Naive thymus-derived CD4-positive, alpha-beta T cell (primary cell): ENCODE data around the gene CYP2W1. TPM values are rescaled to one million over a fixed set of nuclear protein-coding genes. Genes with fewer than 3 reads are reported as not detected.

ENCODE experiments used
- ATAC-seq: fragments of 150-1000 bp; cut with Tn5 transposase; 2 replicates; pipeline ENCODE4 v1.10.0; 2021; ENCODE audit warnings: mild to moderate bottlenecking, moderate library complexity
- CTCF ChIA-PET: fragments of 350-600 bp; sonication (Branson Sonifier 250); formaldehyde crosslinking; loops from one replicate; lab custom pipeline; 2021; ENCODE audit warnings: antibody characterized with exemption; lab: Charles Lee
- POLR2A ChIA-PET: fragments of 350-600 bp; sonication (Branson Sonifier 250); formaldehyde crosslinking; loops from one replicate; lab custom pipeline; 2021; ENCODE audit warnings: antibody characterized with exemption, inconsistent platforms; lab: Charles Lee
- DNase-seq, 9 donors: peaks; one replicate each; pipeline versions ENCODE4 v3.0.0 to v3.0.0-alpha.2; 2020 to 2022; ENCODE audit warnings: mixed read lengths in 1 of 9
- H3K27ac ChIP-seq: one replicate; pipeline ENCODE4 v1.7.0; 2013; ENCODE audit warnings: mild to moderate bottlenecking, low read depth, low read length, moderate library complexity
- H3K27me3 ChIP-seq, 2 donors: one replicate each; pipeline ENCODE4 v1.7.0; 2013; ENCODE audit warnings: low read length in 2 of 2, mild to moderate bottlenecking in 2 of 2, moderate library complexity in 2 of 2; ENCODE audit not compliant: control insufficient read depth in 2 of 2, insufficient read depth in 2 of 2
- H3K36me3 ChIP-seq, 3 experiments: 1 replicate in 2 of 3; 2 replicates in 1 of 3; pipeline ENCODE4 v1.7.0; 2013; ENCODE audit warnings: low read length in 3 of 3, mild to moderate bottlenecking in 3 of 3, moderate library complexity in 1 of 3; ENCODE audit not compliant: insufficient read depth in 3 of 3, control insufficient read depth in 2 of 3
- H3K4me1 ChIP-seq, 2 donors: one replicate each; pipeline ENCODE4 v1.7.0; 2013; ENCODE audit warnings: low read length in 2 of 2, mild to moderate bottlenecking in 2 of 2, moderate library complexity in 1 of 2; ENCODE audit not compliant: control insufficient read depth in 2 of 2, insufficient read depth in 2 of 2
- H3K4me3 ChIP-seq: 2 replicates; pipeline ENCODE4 v1.7.0; 2013; ENCODE audit warnings: mild to moderate bottlenecking, low read length
- H3K9me3 ChIP-seq, 3 experiments: 1 replicate in 2 of 3; 2 replicates in 1 of 3; pipeline ENCODE4 v1.7.0; 2013; ENCODE audit warnings: low read length in 3 of 3; ENCODE audit not compliant: control insufficient read depth in 2 of 3
- H3K27ac Mint-ChIP-seq, 9 donors: one replicate each; pipeline ENCODE4 v1.8.0; 2020 to 2022; ENCODE audit warnings: mixed read lengths in 9 of 9, mild to moderate bottlenecking in 8 of 9, moderate library complexity in 5 of 9, inconsistent platforms in 2 of 9
- H3K27me3 Mint-ChIP-seq, 5 donors: one replicate each; pipeline ENCODE4 v1.8.0; 2021 to 2022; ENCODE audit warnings: mixed read lengths in 5 of 5, mild to moderate bottlenecking in 1 of 5
- H3K36me3 Mint-ChIP-seq, 5 donors: one replicate each; pipeline ENCODE4 v1.8.0; 2020 to 2022; ENCODE audit warnings: mixed read lengths in 5 of 5, mild to moderate bottlenecking in 3 of 5, inconsistent platforms in 1 of 5
- H3K4me1 Mint-ChIP-seq, 7 donors: one replicate each; pipeline ENCODE4 v1.8.0; 2020 to 2022; ENCODE audit warnings: mixed read lengths in 7 of 7, mild to moderate bottlenecking in 3 of 7, inconsistent platforms in 1 of 7
- H3K4me3 Mint-ChIP-seq, 10 donors: one replicate each; pipeline ENCODE4 v1.8.0; 2020 to 2022; ENCODE audit warnings: mild to moderate bottlenecking in 10 of 10, mixed read lengths in 10 of 10, moderate library complexity in 6 of 10, inconsistent platforms in 2 of 10
- H3K9me3 Mint-ChIP-seq, 11 donors: one replicate each; pipeline ENCODE4 v1.8.0; 2020 to 2022; ENCODE audit warnings: mixed read lengths in 11 of 11, mild to moderate bottlenecking in 4 of 11, inconsistent platforms in 1 of 11, moderate library complexity in 1 of 11
- intact Hi-C, 2 donors: fragments of 100-400 bp; cut with micrococcal nuclease; formaldehyde crosslinking; loops; one replicate each; pipeline ENCODE4 v1.15.1; 2023
- polyA plus RNA-seq, 2 donors: library from polyadenylated mRNA; unstranded; fragments of 300-500 nt; fragmentation: Illumina TruSeq; gene quantifications; one replicate each; pipeline ENCODE4 v1.2.3, GENCODE V29; 2021
- total RNA-seq, 6 experiments: library from RNA in 5 of 6; stranded (reverse) in 5 of 6; gene quantifications; 1 replicate in 5 of 6; 2 replicates in 1 of 6; pipeline ENCODE4 v1.2.3 and lab custom pipeline; 2021 to 2026

Gene CYP2W1
- total and polyA plus RNA-seq, 7 experiments from 2014 or later = not detected

DNA sequence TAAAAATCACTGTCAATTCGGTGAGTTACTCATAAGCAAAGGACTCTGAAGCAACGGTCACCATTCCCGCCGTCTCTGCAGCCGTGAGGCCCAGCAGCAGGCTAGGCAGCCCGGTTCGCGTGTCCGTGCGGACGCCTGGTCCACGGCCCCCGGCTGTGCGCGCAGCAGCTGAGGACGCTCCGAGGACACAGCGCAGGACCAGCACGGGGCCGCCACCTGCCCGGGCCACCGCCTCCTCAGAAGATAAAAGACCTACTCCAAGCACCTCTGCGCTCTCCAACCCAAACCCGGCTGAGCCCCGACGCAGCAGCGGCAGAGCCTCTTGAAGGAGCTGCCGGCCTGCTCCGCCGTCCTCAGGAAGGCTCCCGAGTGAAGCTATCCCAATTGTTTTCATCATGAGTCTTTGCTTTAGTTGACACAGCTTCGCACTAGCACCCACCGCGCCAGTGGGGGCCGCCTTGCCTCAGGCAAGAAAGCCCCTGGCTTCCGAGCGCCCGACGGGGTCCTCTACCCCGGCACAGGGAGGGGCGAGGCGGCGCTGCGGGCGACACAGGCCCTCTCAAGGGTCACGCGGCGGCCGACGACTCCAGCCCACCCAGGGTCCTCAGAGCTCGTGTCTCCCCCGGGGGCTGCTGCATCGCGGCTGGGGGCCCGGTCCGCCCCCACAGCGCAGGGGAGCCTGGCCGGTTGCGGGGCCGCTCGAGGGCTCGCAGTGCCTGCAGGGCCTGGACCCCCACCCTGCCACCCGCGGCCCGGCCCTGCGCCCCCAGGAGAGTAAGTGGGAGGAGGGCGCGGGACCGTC, 44.5 kb downstream of the CYP2W1 start:
- no peaks in the 10 kb centered on the region for H3K27me3 ChIP-seq
- H3K27ac Mint-ChIP-seq = peak overlapping the region in 8 of 9 donors; percentile 65 to 88 (median 77)
- peak overlapping the region; percentile 80 for H3K27ac ChIP-seq
- ATAC-seq = no peak
- H3K4me3 ChIP-seq = peak overlapping the region; percentile 64
- ChIA-PET POLR2A (interaction anchor here (0.6 to 5.4 kb wide), 5 partner anchors 17 to 59 kb away, joined by 3 to 32 read pairs (median 5); partner anchors contain the start of gene GPR146), CTCF (no interaction called here)
- intact Hi-C loops = loop anchor here (1.0 to 5.0 kb wide), 6 partner anchors 17 to 105 kb away; partner anchors contain the start of gene GPR146 (in 1 of the 2)
- H3K9me3 ChIP-seq = peaks cover 0 to 7% (median 0%) of the 10 kb centered on the region in 3 experiments
- H3K27me3 Mint-ChIP-seq = no peaks in the 10 kb centered on the region
- H3K36me3 Mint-ChIP-seq = peaks cover 3 to 20% (median 12%) of the 10 kb centered on the region in 5 donors
- H3K4me1 Mint-ChIP-seq = peaks cover 19 to 52% (median 38%) of the 10 kb centered on the region in 7 donors
- no peak for DNase-seq
- H3K4me1 ChIP-seq = peaks cover 12 to 15% of the 10 kb centered on the region in 2 donors
- H3K4me3 Mint-ChIP-seq = peak overlapping the region; percentile 69 to 85 (median 77)
- H3K36me3 ChIP-seq = peaks cover 0 to 17% (median 0%) of the 10 kb centered on the region in 3 experiments
- H3K9me3 Mint-ChIP-seq = peaks cover 0 to 8% (median under 1%) of the 10 kb centered on the region in 11 donors

DNA sequence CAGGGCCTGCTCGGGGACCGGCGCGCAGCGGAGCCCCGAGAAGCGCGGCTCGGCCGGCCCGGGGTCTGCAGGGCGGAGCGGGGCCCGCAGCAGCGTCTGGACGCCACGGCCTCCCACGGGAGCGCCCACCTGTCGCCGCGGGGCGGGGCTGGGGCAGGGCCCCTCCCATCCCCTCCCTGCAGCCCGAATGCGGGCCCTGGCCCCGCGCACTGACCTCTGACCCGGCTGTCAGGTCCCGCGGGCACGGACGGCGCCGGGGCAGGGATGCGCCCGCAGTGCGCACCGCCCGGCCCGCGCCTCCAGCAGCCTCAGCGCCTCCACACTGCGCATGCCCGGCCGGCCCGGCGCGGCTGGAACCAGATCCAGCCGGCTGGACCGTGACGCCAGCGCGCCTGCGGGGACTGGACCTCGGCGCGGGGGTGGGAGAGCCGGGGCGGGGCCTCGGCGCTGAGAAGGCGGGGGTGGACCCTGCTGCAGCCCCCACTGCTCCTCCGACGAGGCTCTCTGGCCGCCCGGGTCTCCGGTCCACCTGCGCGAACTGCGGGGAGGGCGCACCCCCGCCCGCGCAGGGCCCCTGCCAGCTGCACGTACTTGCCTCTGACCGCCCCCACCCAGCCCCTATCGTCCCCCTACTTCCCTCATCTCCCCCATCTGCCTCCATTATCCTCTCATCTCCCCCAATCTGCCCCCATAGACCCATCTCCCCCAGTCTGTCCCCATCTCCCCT, 45.2 kb downstream of the CYP2W1 start:
- H3K27ac Mint-ChIP-seq = peak overlapping the region in 7 of 9 donors; percentile 56 to 92 (median 86)
- CTCF ChIA-PET = no interaction called here
- no peaks in the 10 kb centered on the region for H3K27me3 Mint-ChIP-seq
- DNase-seq (peak; percentile 50 to 94 (median 81)), ATAC-seq (peak; percentile 83)
- peak overlapping the region; percentile 72 to 90 (median 80) for H3K4me3 Mint-ChIP-seq
- no peaks in the 10 kb centered on the region for H3K27me3 ChIP-seq
- H3K9me3 Mint-ChIP-seq = peaks cover 0 to 5% (median 0%) of the 10 kb centered on the region in 11 donors
- intact Hi-C loops = loop anchor here (1.0 to 5.0 kb wide), 6 partner anchors 16 to 106 kb away; partner anchors contain the start of gene GPR146 (in 1 of the 2)
- POLR2A ChIA-PET = interaction anchor here (0.6 to 5.4 kb wide), 8 partner anchors 16 to 60 kb away, joined by 3 to 32 read pairs (median 4); partner anchors contain the start of gene GPR146
- H3K4me1 ChIP-seq = peaks cover 20% of the 10 kb centered on the region in 2 donors
- H3K4me3 ChIP-seq = peak overlapping the region; percentile 64
- H3K9me3 ChIP-seq = no peaks in the 10 kb centered on the region
- peaks cover 0 to 17% (median 0%) of the 10 kb centered on the region in 3 experiments for H3K36me3 ChIP-seq
- peak overlapping the region; percentile 80 for H3K27ac ChIP-seq
- H3K36me3 Mint-ChIP-seq = peaks cover 3 to 14% (median 6%) of the 10 kb centered on the region in 5 donors
- H3K4me1 Mint-ChIP-seq = peaks cover 25 to 59% (median 44%) of the 10 kb centered on the region in 7 donors

DNA sequence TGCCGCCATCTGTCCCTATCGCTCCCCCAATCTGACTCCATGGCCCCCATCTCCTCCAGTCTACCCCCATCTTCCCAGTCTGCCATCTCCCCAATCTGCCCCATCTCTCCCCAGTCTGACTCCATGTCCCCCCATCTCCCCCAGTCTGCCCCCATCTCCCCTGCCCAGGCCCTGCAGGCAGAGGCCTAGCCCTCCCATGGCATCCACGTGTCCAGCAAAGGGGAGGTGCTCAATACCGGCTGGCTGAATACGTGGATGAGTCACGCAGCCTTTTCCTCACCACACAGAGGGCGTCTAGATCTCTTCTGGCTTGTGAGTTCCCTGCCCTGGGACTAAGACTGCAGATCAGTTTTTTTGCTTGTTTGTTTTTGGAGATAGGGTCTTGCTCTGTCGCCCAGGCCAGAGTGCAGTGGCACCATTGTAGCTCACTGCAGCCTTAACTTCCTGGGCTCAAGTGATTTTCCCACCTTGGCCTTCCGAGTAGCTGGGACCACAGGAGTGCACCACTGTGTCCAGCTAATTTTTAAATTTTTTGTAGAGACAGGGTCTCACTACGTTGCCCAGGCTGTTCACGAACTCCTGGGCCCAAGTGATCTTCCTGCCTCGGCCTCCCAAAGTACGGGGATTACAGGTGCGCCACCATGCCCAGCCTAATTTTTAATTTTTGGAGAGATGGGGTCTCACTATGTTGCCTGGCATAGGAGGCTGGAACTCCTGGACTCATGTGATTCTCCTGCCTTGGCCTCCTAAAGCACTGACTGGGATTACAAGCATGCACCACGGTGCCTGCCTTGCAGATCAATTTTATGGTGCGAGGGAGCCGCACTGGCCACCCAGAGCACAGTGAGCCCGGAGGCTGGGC, 46.0 kb downstream of the CYP2W1 start:
- ChIA-PET POLR2A (interaction anchor here (1.0 to 5.4 kb wide), 7 partner anchors 15 to 54 kb away, joined by 3 to 32 read pairs (median 5); partner anchors contain the start of genes COX19 and GPR146), CTCF (interaction anchor here (1.6 kb wide), 1 partner anchor 36 kb away, joined by 8 read pairs; no protein-coding TSS in a partner anchor)
- Histone ChIP-seq H3K27ac (peak overlapping the region; percentile 80), H3K4me3 (peak overlapping the region; percentile 64), H3K9me3 (no peaks in the 10 kb centered on the region), H3K36me3 (peaks cover 0 to 17% (median 0%) of the 10 kb centered on the region in 3 experiments), H3K4me1 (peaks cover 26 to 28% of the 10 kb centered on the region in 2 donors), H3K27me3 (no peaks in the 10 kb centered on the region)
- intact Hi-C loops = loop anchor here (1.0 to 5.0 kb wide), 6 partner anchors 15 to 107 kb away; partner anchors contain the start of gene GPR146 (in 1 of the 2)
- Mint-ChIP-seq H3K27me3 (no peaks in the 10 kb centered on the region), H3K4me1 (peaks cover 33 to 59% (median 52%) of the 10 kb centered on the region in 7 donors), H3K27ac (peak overlapping the region; percentile 22 to 92 (median 86)), H3K4me3 (peak overlapping the region; percentile 72 to 90 (median 80)), H3K9me3 (peaks cover 0 to 1% (median 0%) of the 10 kb centered on the region in 11 donors), H3K36me3 (peaks cover 0 to 8% (median 3%) of the 10 kb centered on the region in 5 donors)
- DNase-seq (peak in 4 of 9 donors; percentile 28 to 70 (median 38)), ATAC-seq (peak; percentile 79)

DNA sequence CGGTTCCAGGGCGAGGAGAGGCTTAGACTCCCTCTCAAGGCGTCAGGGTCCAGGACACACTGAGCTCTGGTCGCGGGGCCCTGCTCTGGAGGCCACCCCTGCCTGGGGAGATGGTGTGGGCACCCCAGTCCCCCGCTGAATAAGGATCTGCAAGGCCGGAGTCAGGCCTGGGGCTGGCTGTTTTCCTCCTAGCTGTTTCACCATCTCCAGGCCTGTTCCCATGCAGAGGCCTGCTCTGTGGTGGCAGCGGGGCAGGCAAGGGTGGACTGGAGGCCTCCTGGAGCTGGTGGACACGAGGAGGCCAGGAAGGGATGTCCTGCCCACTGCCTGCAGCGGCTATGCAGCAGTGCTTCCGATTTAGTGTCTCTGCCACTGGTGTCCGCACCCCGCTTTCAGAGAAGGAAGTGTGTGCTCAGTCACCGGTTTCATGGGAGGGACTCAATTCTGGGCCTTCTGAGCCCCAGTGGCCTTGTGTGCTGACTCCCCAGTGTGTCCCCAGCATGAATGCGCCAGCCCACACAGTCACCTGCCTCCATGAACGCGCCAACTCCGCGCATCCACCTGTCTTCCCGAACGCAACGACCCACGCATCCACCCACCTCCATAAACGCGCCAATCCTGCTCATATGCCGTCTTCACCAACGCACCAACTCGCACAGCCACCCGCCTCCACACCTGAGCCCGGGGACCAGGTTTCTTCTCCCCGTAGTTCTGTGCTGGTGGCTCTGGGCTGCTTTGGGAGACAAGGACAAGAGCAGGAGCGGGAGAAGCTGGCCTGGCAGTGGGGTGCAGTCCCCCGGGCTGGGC, 46.9 kb downstream of the CYP2W1 start:
- Mint-ChIP-seq H3K4me3 (peak overlapping the region; percentile 36 to 87 (median 75)), H3K27ac (peak overlapping the region in 6 of 9 donors; percentile 43 to 88 (median 78)), H3K36me3 (peaks cover 0 to 8% (median 3%) of the 10 kb centered on the region in 5 donors), H3K9me3 (peaks cover 0 to 1% (median 0%) of the 10 kb centered on the region in 11 donors), H3K27me3 (no peaks in the 10 kb centered on the region), H3K4me1 (peaks cover 38 to 65% (median 61%) of the 10 kb centered on the region in 7 donors)
- DNase-seq (no peak), ATAC-seq (no peak)
- ChIA-PET CTCF (interaction anchor here (0.6 to 1.6 kb wide), 2 partner anchors 24 to 36 kb away, joined by 3 to 8 read pairs; no protein-coding TSS in a partner anchor), POLR2A (interaction anchor here (0.6 to 5.4 kb wide), 6 partner anchors 14 to 148 kb away, joined by 3 to 32 read pairs (median 6); partner anchors contain the start of genes COX19 and GPR146)
- Histone ChIP-seq H3K4me1 (peaks cover 31 to 33% of the 10 kb centered on the region in 2 donors), H3K4me3 (no peak overlapping the region), H3K27me3 (no peaks in the 10 kb centered on the region), H3K36me3 (peaks cover 0 to 16% (median 0%) of the 10 kb centered on the region in 3 experiments), H3K27ac (peak overlapping the region; percentile 80), H3K9me3 (no peaks in the 10 kb centered on the region)
- intact Hi-C loops = loop anchor here (2.0 to 5.0 kb wide), 3 partner anchors 35 to 108 kb away; no protein-coding TSS in a partner anchor
